Measurements from ENCODE around the gene CDC42BPA. TPM values are rescaled to one million over a fixed set of nuclear protein-coding genes. Genes with fewer than 3 reads are reported as not detected.
A peak's percentile ranks its signal among the peaks of the same experiment; 100 is the strongest.

CDC42BPA gene
- total and polyA plus RNA-seq, 5 donors, result 12.9 to 38.0 (median 36.5) TPM

- Histone ChIP-seq H3K9me3 (ENCODE audit: control insufficient read depth, low read length) (no peaks in the 10 kb centered on the region), H3K27me3 (ENCODE audit: control insufficient read depth, insufficient read depth) (no peaks in the 10 kb centered on the region), H3K4me3 (ENCODE audit: low read length) (no peak overlapping the region), H3K4me1 (ENCODE audit: control insufficient read depth, insufficient read depth, low read length) (no peaks in the 10 kb centered on the region), H3K27ac (ENCODE audit: low read length) (no peak overlapping the region)
- intact Hi-C loops (cut with DNase I), result no loop called here
- peak in 2 of 3 donors; percentile 39 to 49 for DNase-seq
- ATAC-seq, result peak in 1 of 2 donors; percentile 26
- 71% methylated on average over 2 of the region's 2 CpGs for WGBS
These were observed 126.1 kb downstream of the CDC42BPA start for GRCh38 chr1:227192163-227192562.

GRCh38 chr1:227191607-227192006, 126.7 kb downstream of the CDC42BPA start:
- 76% methylated on average over 2 of the region's 2 CpGs for WGBS
- Histone ChIP-seq H3K9me3 (ENCODE audit: control insufficient read depth, low read length) (no peaks in the 10 kb centered on the region), H3K27me3 (ENCODE audit: control insufficient read depth, insufficient read depth) (no peaks in the 10 kb centered on the region), H3K27ac (ENCODE audit: low read length) (no peak overlapping the region), H3K4me1 (ENCODE audit: control insufficient read depth, insufficient read depth, low read length) (no peaks in the 10 kb centered on the region), H3K4me3 (ENCODE audit: low read length) (no peak overlapping the region)
- intact Hi-C loops (cut with DNase I), result no loop called here
- ATAC-seq, result no peak
- no peak for DNase-seq

- no peak for ATAC-seq
These were observed 128.0 kb downstream of the CDC42BPA start for GRCh38 chr1:227190321-227190720.

GRCh38 chr1:227185291-227185690, 133.0 kb downstream of the CDC42BPA start:
- Histone ChIP-seq H3K27me3 (ENCODE audit: control insufficient read depth, insufficient read depth) (no peaks in the 10 kb centered on the region), H3K27ac (ENCODE audit: low read length) (no peak overlapping the region), H3K4me3 (ENCODE audit: low read length) (no peak overlapping the region), H3K4me1 (ENCODE audit: control insufficient read depth, insufficient read depth, low read length) (no peaks in the 10 kb centered on the region), H3K9me3 (ENCODE audit: control insufficient read depth, low read length) (no peaks in the 10 kb centered on the region)
- WGBS, result 84% methylated on average over 9 of the region's 9 CpGs
- no peak for DNase-seq
- ATAC-seq, result no peak
- intact Hi-C loops (cut with DNase I), result no loop called here

More at GRCh38 chr1:227190321-227190720, 128.0 kb downstream of the CDC42BPA start:
- 95% methylated on average over 2 of the region's 2 CpGs for WGBS
- no peak overlapping the region for H3K27ac ChIP-seq (ENCODE audit: low read length)
- H3K4me1 ChIP-seq (ENCODE audit: control insufficient read depth, insufficient read depth, low read length), result no peaks in the 10 kb centered on the region
- H3K4me3 ChIP-seq (ENCODE audit: low read length), result no peak overlapping the region
- H3K27me3 ChIP-seq (ENCODE audit: control insufficient read depth, insufficient read depth), result no peaks in the 10 kb centered on the region
- intact Hi-C loops (cut with DNase I), result no loop called here
- no peak for DNase-seq
- H3K9me3 ChIP-seq (ENCODE audit: control insufficient read depth, low read length), result no peaks in the 10 kb centered on the region

- DNase-seq (no peak), ATAC-seq (no peak)
- Histone ChIP-seq H3K4me3 (ENCODE audit: low read length) (no peak overlapping the region), H3K9me3 (ENCODE audit: control insufficient read depth, low read length) (no peaks in the 10 kb centered on the region), H3K27ac (ENCODE audit: low read length) (no peak overlapping the region), H3K4me1 (ENCODE audit: control insufficient read depth, insufficient read depth, low read length) (no peaks in the 10 kb centered on the region), H3K27me3 (ENCODE audit: control insufficient read depth, insufficient read depth) (no peaks in the 10 kb centered on the region)
- intact Hi-C loops (cut with DNase I), result no loop called here
- WGBS, result 98% methylated on average over 3 of the region's 3 CpGs
These were observed 136.3 kb downstream of the CDC42BPA start for GRCh38 chr1:227182012-227182411.

GRCh38 chr1:227175611-227176010, 142.7 kb downstream of the CDC42BPA start:
- no peak overlapping the region for H3K4me3 ChIP-seq (ENCODE audit: low read length)
- no peak for ATAC-seq
- no peaks in the 10 kb centered on the region for H3K9me3 ChIP-seq (ENCODE audit: control insufficient read depth, low read length)
- WGBS, result 92% methylated on average over 4 of the region's 4 CpGs
- intact Hi-C loops (cut with DNase I), result no loop called here
- no peaks in the 10 kb centered on the region for H3K27me3 ChIP-seq (ENCODE audit: control insufficient read depth, insufficient read depth)
- no peaks in the 10 kb centered on the region for H3K4me1 ChIP-seq (ENCODE audit: control insufficient read depth, insufficient read depth, low read length)
- no peak overlapping the region for H3K27ac ChIP-seq (ENCODE audit: low read length)
- no peak for DNase-seq

- DNase-seq (no peak), ATAC-seq (no peak)
- Histone ChIP-seq H3K27ac (ENCODE audit: low read length) (no peak overlapping the region), H3K4me1 (ENCODE audit: control insufficient read depth, insufficient read depth, low read length) (peaks cover 4% of the 10 kb centered on the region), H3K9me3 (ENCODE audit: control insufficient read depth, low read length) (no peaks in the 10 kb centered on the region), H3K4me3 (ENCODE audit: low read length) (no peak overlapping the region), H3K27me3 (ENCODE audit: control insufficient read depth, insufficient read depth) (no peaks in the 10 kb centered on the region)
- intact Hi-C loops (cut with DNase I), result no loop called here
- WGBS, result 96% methylated on average over 2 of the region's 2 CpGs
These were observed 144.1 kb downstream of the CDC42BPA start for GRCh38 chr1:227174164-227174563.

GRCh38 chr1:227170361-227171166, 147.7 kb downstream of the CDC42BPA start:
- Histone ChIP-seq H3K4me3 (ENCODE audit: low read length) (no peak overlapping the region), H3K27ac (ENCODE audit: low read length) (no peak overlapping the region), H3K27me3 (ENCODE audit: control insufficient read depth, insufficient read depth) (no peaks in the 10 kb centered on the region), H3K9me3 (ENCODE audit: control insufficient read depth, low read length) (no peaks in the 10 kb centered on the region), H3K4me1 (ENCODE audit: control insufficient read depth, insufficient read depth, low read length) (peaks cover 4% of the 10 kb centered on the region)
- ATAC-seq (no peak), DNase-seq (no peak)
- WGBS, result 79% methylated on average over 3 of the region's 3 CpGs
- intact Hi-C loops (cut with DNase I), result no loop called here

GRCh38 chr1:227169343-227169742, 148.9 kb downstream of the CDC42BPA start:
- Histone ChIP-seq H3K4me1 (ENCODE audit: control insufficient read depth, insufficient read depth, low read length) (peaks cover 4% of the 10 kb centered on the region), H3K27me3 (ENCODE audit: control insufficient read depth, insufficient read depth) (no peaks in the 10 kb centered on the region), H3K27ac (ENCODE audit: low read length) (no peak overlapping the region), H3K4me3 (ENCODE audit: low read length) (no peak overlapping the region), H3K9me3 (ENCODE audit: control insufficient read depth, low read length) (no peaks in the 10 kb centered on the region)
- ATAC-seq, result no peak
- DNase-seq, result no peak
- intact Hi-C loops (cut with DNase I), result no loop called here

- WGBS, result 77% methylated on average over 2 of the region's 2 CpGs
- peaks cover 4% of the 10 kb centered on the region for H3K4me1 ChIP-seq (ENCODE audit: control insufficient read depth, insufficient read depth, low read length)
These were observed 150.8 kb downstream of the CDC42BPA start for GRCh38 chr1:227167276-227168101.

GRCh38 chr1:227166559-227166958, 151.7 kb downstream of the CDC42BPA start:
- no peak for DNase-seq
- peaks cover 4% of the 10 kb centered on the region for H3K4me1 ChIP-seq (ENCODE audit: control insufficient read depth, insufficient read depth, low read length)
- H3K9me3 ChIP-seq (ENCODE audit: control insufficient read depth, low read length), result no peaks in the 10 kb centered on the region
- no peak for ATAC-seq
- 95% methylated on average over 1 of the region's 1 CpG for WGBS
- no peaks in the 10 kb centered on the region for H3K27me3 ChIP-seq (ENCODE audit: control insufficient read depth, insufficient read depth)
- intact Hi-C loops (cut with DNase I), result no loop called here
- H3K27ac ChIP-seq (ENCODE audit: low read length), result no peak overlapping the region
- no peak overlapping the region for H3K4me3 ChIP-seq (ENCODE audit: low read length)

More at GRCh38 chr1:227167276-227168101, 150.8 kb downstream of the CDC42BPA start:
- H3K4me3 ChIP-seq (ENCODE audit: low read length), result no peak overlapping the region
- no peak overlapping the region for H3K27ac ChIP-seq (ENCODE audit: low read length)
- DNase-seq (no peak), ATAC-seq (no peak)
- intact Hi-C loops (cut with DNase I), result no loop called here
- H3K9me3 ChIP-seq (ENCODE audit: control insufficient read depth, low read length), result no peaks in the 10 kb centered on the region
- no peaks in the 10 kb centered on the region for H3K27me3 ChIP-seq (ENCODE audit: control insufficient read depth, insufficient read depth)
